WI38 (cell line): ENCODE data around the gene FAM186B.

Source experiments
- H3K4me3 ChIP-seq: 2 replicates; pipeline ENCODE4 v1.5.1; 2011; ENCODE audit warnings: low read depth, mild to moderate bottlenecking, control low read depth, low read length
- TF ChIP-seq, protein P1 (sequence below): IDR thresholded peaks from 2 replicates; pipeline ENCODE4 v1.5.1; 2012; ENCODE audit warnings: low read depth, mild to moderate bottlenecking, control low read depth, low read length

The FAM186B gene

DNA sequence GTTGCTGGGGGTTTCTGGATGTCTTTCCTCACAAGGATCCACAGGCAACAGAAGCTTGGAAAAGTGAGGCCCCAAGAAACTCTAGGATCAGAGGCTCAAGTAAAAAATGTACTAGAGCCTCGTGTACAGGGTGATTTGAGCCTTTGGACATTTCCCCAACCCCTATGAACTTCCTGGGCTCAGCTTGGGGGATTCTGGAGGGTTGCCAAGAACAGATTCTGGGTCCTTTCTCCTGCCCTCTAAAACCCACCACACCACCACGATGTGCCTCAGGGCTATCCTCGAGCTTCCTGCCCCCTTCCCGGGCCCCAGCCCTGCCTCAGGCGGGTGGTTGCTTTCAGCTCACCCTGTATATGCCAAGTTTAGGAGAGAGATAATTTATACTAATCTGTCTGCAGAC, 583 bp downstream of the FAM186B start:
- TF ChIP-seq, protein P1, sequence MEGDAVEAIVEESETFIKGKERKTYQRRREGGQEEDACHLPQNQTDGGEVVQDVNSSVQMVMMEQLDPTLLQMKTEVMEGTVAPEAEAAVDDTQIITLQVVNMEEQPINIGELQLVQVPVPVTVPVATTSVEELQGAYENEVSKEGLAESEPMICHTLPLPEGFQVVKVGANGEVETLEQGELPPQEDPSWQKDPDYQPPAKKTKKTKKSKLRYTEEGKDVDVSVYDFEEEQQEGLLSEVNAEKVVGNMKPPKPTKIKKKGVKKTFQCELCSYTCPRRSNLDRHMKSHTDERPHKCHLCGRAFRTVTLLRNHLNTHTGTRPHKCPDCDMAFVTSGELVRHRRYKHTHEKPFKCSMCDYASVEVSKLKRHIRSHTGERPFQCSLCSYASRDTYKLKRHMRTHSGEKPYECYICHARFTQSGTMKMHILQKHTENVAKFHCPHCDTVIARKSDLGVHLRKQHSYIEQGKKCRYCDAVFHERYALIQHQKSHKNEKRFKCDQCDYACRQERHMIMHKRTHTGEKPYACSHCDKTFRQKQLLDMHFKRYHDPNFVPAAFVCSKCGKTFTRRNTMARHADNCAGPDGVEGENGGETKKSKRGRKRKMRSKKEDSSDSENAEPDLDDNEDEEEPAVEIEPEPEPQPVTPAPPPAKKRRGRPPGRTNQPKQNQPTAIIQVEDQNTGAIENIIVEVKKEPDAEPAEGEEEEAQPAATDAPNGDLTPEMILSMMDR, result no peak
- H3K4me3 ChIP-seq, result no peak overlapping the region

DNA sequence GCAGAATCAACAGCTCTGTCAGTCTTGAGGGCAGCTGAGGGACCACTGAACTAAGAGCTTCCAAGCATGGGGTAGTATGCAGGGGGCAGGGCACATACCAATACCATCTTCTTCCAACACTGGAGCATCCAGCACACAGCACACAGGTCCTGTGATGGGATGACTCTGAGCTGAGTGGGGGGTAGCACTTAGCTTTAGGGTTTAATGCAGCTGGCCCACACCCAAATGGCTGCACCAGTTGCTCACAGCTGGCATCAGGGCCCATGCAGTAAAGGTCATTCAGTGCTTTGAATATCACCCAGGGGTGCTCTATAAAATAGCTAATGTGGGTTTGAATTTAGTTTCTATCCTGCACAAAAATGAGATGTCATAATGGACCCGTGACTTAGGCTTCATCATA, 1.7 kb downstream of the FAM186B start:
- no peak overlapping the region for H3K4me3 ChIP-seq
- TF ChIP-seq, protein P1, result no peak

DNA sequence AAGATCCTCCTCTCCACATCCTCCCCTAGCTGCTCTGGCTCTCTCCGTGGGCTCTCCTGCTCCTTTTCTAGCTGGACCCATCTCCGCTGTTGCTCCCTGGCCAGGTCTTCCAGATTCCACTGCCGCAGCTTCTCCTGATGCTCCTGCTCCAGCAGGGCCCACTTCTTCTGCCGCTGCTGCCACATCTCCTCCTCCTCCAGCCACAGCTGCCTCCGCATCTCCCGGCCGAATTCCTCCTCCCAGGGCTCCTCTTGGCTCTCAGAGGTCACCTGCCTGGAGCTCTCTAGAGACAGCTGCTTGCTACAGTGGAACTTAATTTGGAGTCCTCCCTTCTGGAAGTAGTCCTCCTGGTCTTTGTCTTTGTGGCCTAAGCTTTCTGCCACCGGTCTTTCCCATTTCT, 5.5 kb downstream of the FAM186B start:
- no peak overlapping the region for H3K4me3 ChIP-seq

DNA sequence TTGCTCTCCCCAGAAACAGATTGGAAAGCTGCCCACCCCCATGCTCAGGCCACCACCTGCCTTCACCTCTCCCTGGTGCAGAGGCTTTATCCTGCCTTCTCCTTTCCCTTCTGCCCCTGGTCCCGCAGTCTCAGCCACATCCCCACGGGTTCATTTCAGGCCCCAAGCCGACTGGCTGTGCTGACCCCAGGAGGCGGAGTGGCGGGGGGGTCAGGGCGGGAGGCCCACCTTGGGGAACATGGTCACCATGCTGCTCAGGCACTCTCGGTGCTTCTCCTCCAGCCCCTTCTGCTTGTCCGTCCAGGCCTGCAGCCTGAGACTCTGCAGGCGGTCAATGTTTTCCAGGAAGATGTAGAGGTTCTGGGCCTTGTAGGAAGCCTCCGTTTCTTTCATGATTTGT, 6.9 kb downstream of the FAM186B start:
- TF ChIP-seq, protein P1, result no peak
- H3K4me3 ChIP-seq, result no peak overlapping the region

More for the DNA sequence above, 5.5 kb downstream of the FAM186B start:
- TF ChIP-seq, protein P1, result no peak

DNA sequence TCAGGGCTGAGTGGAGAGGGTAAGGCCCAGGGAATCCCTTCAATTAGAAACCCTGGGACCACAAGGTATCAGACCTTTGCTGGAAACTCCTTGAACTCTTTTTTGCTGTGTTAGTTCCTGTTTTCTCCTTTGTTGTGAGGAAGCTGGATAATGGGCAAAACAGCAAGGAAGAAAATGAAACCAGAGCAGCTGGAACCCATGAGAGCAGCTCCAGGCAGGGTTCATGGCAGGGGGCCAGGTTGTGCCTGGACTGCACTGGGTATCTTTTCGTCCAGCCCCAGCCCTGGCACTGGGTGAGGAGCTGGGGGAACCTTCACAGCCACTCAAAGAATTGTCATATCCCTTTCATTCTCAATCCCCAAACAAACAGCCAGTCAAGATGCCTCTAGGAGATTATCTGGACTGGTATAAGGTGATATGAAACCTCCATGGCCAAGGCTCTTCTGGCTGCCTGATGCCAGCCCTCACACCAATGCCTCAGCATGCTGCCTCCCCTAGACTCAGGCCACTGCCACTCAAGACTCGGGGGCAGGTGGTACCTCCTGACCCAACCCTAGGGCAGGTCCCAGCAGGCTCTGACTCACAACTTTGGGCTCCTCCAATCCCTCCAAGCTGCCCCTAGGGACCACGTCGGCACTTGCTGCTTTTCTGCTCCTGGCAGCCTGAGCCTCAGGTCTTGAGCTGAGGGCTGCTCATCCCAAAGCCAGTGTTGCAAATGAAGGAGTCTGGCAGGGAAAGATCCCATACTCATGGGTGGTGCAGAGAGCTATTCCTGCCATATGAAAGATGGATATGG, 16.5 kb downstream of the FAM186B start:
- TF ChIP-seq, protein P1, result no peak
- no peak overlapping the region for H3K4me3 ChIP-seq

DNA sequence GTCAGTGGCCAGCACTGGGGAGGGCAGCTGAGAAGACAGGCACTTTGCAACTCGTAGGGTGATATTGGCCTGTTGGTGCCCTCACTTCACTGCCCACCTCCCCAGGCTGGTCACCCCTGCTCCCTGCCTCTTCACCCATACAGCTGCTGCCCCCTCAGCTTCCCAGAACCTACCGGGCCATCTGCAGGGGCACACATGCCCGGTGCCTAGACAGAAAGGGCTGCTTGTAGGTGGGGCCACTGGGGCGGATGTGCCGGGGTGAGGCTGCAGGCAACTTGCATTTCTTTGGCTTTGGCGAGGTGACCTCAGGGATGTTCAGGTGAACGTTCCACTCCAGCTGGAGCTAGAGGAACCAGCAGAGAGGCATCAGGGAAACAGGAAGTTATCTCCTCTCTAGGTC, 17.2 kb downstream of the FAM186B start:
- H3K4me3 ChIP-seq, result no peak overlapping the region
- TF ChIP-seq, protein P1, result no peak

DNA sequence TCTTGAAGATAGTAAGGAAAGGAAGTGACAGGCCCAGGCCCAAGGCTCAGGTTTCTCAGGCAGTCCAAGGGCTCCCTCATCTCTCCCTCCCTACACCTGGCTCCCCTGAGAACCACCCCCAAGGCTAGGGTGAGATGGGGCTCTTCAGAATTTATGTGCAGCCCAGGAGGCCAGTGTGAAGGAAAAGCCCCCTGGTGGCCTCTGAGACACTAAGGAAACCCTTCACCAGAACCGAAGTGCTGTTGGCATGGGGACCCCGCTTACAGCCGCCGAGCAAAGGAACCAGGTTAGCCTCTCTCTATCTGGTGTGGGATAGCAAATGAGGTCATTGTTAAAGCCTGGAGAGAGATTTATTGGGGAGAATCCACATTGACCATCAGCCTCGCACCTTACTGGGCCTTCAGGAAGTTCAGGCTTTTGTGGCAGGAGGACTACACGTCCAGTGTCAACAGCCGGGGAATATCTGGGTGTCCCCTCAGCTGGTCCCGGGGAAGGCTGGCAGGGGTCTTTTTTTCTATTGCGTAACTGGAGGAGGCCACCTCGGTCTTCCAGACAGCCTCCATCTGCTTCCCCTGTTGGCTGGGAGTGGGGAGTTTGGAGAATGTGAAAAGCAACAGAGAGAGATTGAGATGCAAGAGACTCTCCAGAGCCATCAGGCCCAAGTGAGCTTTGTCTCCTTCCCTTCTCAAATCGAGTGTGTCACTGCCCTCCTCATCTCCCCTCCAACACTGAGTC, 18.1 kb downstream of the FAM186B start:
- no peak overlapping the region for H3K4me3 ChIP-seq

More for the DNA sequence above, 18.1 kb downstream of the FAM186B start:
- TF ChIP-seq, protein P1, result no peak
